PC-9 (cell line): ENCODE results near the gene FBLL1. TPM values are rescaled to one million over a fixed set of nuclear protein-coding genes. Genes with fewer than 3 reads are reported as not detected.
"Not testable (repeated sequence)": the region's sequence is repeated elsewhere in the genome, so short reads cannot be mapped to it uniquely, and the experiment has no call there.

Experiments used
- BruUV-seq: library from RNA; stranded (reverse); fragments of 400-500 nt; replicated peaks from 2 replicates; lab custom pipeline; 2021; lab: Mats Ljungman, UMichigan
- CTCF ChIA-PET: fragments of 300-600 bp; sonication (Branson Sonifier 250); formaldehyde crosslinking; loops from one replicate; lab custom pipeline; 2022; ENCODE audit warnings: antibody characterized with exemption; lab: Charles Lee
- POLR2A ChIA-PET: fragments of 300-600 bp; sonication (Branson Sonifier 250); formaldehyde crosslinking; loops from one replicate; lab custom pipeline; 2022; ENCODE audit warnings: antibody characterized with exemption; ENCODE audit not compliant: unreplicated experiment; lab: Charles Lee
- DNase-seq, 2 experiments: peaks; one replicate each; pipeline versions ENCODE4 v3.0.0 to v3.0.0-alpha.2; 2015 to 2022; ENCODE audit warnings: mixed read lengths in 1 of 2
- H2AFZ ChIP-seq: fragments of 200-600 bp; sonication (generic); 2 replicates; pipeline ENCODE4 v1.8.1; 2017; ENCODE audit warnings: antibody characterized with exemption
- H3F3A ChIP-seq: fragments of 200-600 bp; sonication (generic); 2 replicates; pipeline ENCODE4 v1.8.1; 2017; ENCODE audit warnings: antibody characterized with exemption, mild to moderate bottlenecking, low read depth; ENCODE audit not compliant: insufficient read depth
- H3K27ac ChIP-seq: fragments of 200-600 bp; sonication (generic); 2 replicates; pipeline ENCODE4 v1.6.1; 2016; ENCODE audit warnings: mixed run types
- H3K27me3 ChIP-seq: fragments of 200-600 bp; sonication (generic); 2 replicates; pipeline ENCODE4 v1.6.1; 2016; ENCODE audit warnings: low read depth, mixed run types; ENCODE audit not compliant: insufficient read depth
- H3K36me3 ChIP-seq: fragments of 200-600 bp; sonication (generic); 2 replicates; pipeline ENCODE4 v1.6.1; 2016; ENCODE audit warnings: low read depth, mixed run types
- H3K4me1 ChIP-seq: fragments of 200-600 bp; sonication (generic); replicated peaks from 2 replicates; pipeline ENCODE4 v1.6.1; 2016; ENCODE audit warnings: mixed run types; ENCODE audit not compliant: insufficient read depth
- H3K4me2 ChIP-seq: fragments of 200-600 bp; sonication (generic); 2 replicates; pipeline ENCODE4 v1.6.1; 2017; ENCODE audit warnings: mixed run types
- H3K4me3 ChIP-seq: fragments of 200-600 bp; sonication (generic); 2 replicates; pipeline ENCODE4 v1.6.1; 2016; ENCODE audit warnings: mixed run types
- H3K79me2 ChIP-seq: fragments of 200-600 bp; sonication (generic); 2 replicates; pipeline ENCODE4 v1.6.1; 2017; ENCODE audit warnings: low read depth, mixed run types
- H3K9me2 ChIP-seq: fragments of 200-600 bp; sonication (generic); 2 replicates; pipeline ENCODE4 v1.8.1; 2017; ENCODE audit warnings: mild to moderate bottlenecking; ENCODE audit not compliant: insufficient read depth
- H3K9me3 ChIP-seq: fragments of 200-600 bp; sonication (generic); 2 replicates; pipeline ENCODE4 v1.8.1; 2016; ENCODE audit warnings: low read depth; ENCODE audit not compliant: insufficient read depth
- H4K20me1 ChIP-seq: fragments of 200-600 bp; sonication (generic); 2 replicates; pipeline ENCODE4 v1.8.1; 2017; ENCODE audit not compliant: insufficient read depth
- CTCF ChIP-seq: fragments of 200-600 bp; sonication (generic); conservative IDR thresholded peaks from 2 replicates; pipeline ENCODE4 v1.6.1; 2017; ENCODE audit warnings: mixed run types, antibody characterized with exemption, mild to moderate bottlenecking, moderate library complexity
- EZH2 ChIP-seq: fragments of 200-600 bp; sonication (generic); IDR thresholded peaks from 2 replicates; pipeline ENCODE4 v1.8.0; 2017; ENCODE audit warnings: antibody characterized with exemption, low read depth
- intact Hi-C: fragments of 100-400 bp; cut with micrococcal nuclease; formaldehyde crosslinking; loops from one replicate; pipeline ENCODE4 v1.10.0; 2022; ENCODE audit not compliant: unreplicated experiment
- total RNA-seq: library from RNA; stranded (reverse); gene quantifications from 2 replicates; pipeline ENCODE4 v1.2.3, GENCODE V29; 2021

FBLL1 gene
- total RNA-seq, 1 experiment from 2014 or later: not detected

- POLR2A ChIA-PET: interaction anchor here (0.6 kb wide), 1 partner anchor 1903 kb away, joined by 3 read pairs; no protein-coding TSS in a partner anchor
- H4K20me1 ChIP-seq: peaks cover 43% of the 10 kb centered on the region
- no peak overlapping the region for H2AFZ ChIP-seq
- peaks cover 2% of the 10 kb centered on the region; the same call in 1 of the 2 replicates for H3K4me1 ChIP-seq
- BruUV-seq: no TSS peak
- intact Hi-C loops: loop anchor here (10.0 kb wide), 1 partner anchor 86 kb away; the partner anchor contains the start of gene RARS1
- H3K9me2 ChIP-seq: no peaks in the 10 kb centered on the region
- H3F3A ChIP-seq: no peaks in the 10 kb centered on the region
- peaks cover 61% of the 10 kb centered on the region for H3K79me2 ChIP-seq
- no peak for DNase-seq
- peaks cover 20% of the 10 kb centered on the region for H3K36me3 ChIP-seq
- H3K4me3 ChIP-seq: no peak overlapping the region
- no peak overlapping the region for H3K27ac ChIP-seq
- no peak overlapping the region for H3K4me2 ChIP-seq
- TF ChIP-seq EZH2: no peak
- TF ChIP-seq CTCF: no peak
- no peaks in the 10 kb centered on the region for H3K9me3 ChIP-seq
- CTCF ChIA-PET: no interaction called here
- no peaks in the 10 kb centered on the region for H3K27me3 ChIP-seq
These were observed 41.6 kb downstream of the FBLL1 start for GRCh38 chr5:168570490-168571328.

GRCh38 chr5:168573663-168574062 is 44.6 kb downstream of the FBLL1 start:
- BruUV-seq, H3K4me2 ChIP-seq, POLR2A ChIA-PET, H3K36me3 ChIP-seq, H3K9me3 ChIP-seq, H3K27ac ChIP-seq, H2AFZ ChIP-seq, H3K9me2 ChIP-seq, H3F3A ChIP-seq, DNase-seq, H3K4me3 ChIP-seq, H3K27me3 ChIP-seq, CTCF ChIA-PET: not testable (repeated sequence)
- intact Hi-C loops: loop anchor here (10.0 kb wide), 1 partner anchor 89 kb away; the partner anchor contains the start of gene RARS1
- peaks cover 20% of the 10 kb centered on the region for H3K4me1 ChIP-seq
- H3K79me2 ChIP-seq: peaks cover 82% of the 10 kb centered on the region
- H4K20me1 ChIP-seq: peaks cover 57% of the 10 kb centered on the region

GRCh38 chr5:168574156-168574555 is 45.1 kb downstream of the FBLL1 start:
- H3F3A ChIP-seq, H3K4me2 ChIP-seq, H2AFZ ChIP-seq, H3K36me3 ChIP-seq, DNase-seq, H3K9me2 ChIP-seq, BruUV-seq, POLR2A ChIA-PET, CTCF ChIA-PET, H3K27ac ChIP-seq, H3K27me3 ChIP-seq, H3K4me3 ChIP-seq, H3K9me3 ChIP-seq: not testable (repeated sequence)
- peaks cover 57% of the 10 kb centered on the region for H4K20me1 ChIP-seq
- intact Hi-C loops: loop anchor here (10.0 kb wide), 1 partner anchor 89 kb away; the partner anchor contains the start of gene RARS1
- peaks cover 85% of the 10 kb centered on the region for H3K79me2 ChIP-seq
- H3K4me1 ChIP-seq: peaks cover 20% of the 10 kb centered on the region
